Thyroid gland (tissue), 4 donors: Measurements from ENCODE around the gene SYT17. TPM values are rescaled to one million over a fixed set of nuclear protein-coding genes. Genes with fewer than 3 reads are reported as not detected.
A peak's percentile ranks its signal among the peaks of the same experiment; 100 is the strongest.

Experiments
- DNase-seq, 2 donors: peaks; one replicate each; pipeline ENCODE4 v3.0.0-alpha.2; 2019
- H3K27ac ChIP-seq, 3 donors: fragments of 200-600 bp; sonication (generic); 1 replicate in 2 of 3; 2 replicates in 1 of 3; pipeline ENCODE4 v1.5.1; 2016 to 2019; ENCODE audit warnings: mild to moderate bottlenecking in 1 of 3, moderate library complexity in 1 of 3
- H3K27me3 ChIP-seq: fragments of 200-600 bp; sonication (generic); one replicate; pipeline ENCODE4 v1.5.1; 2019
- H3K36me3 ChIP-seq, 2 donors: fragments of 200-600 bp; sonication (generic); one replicate each; pipeline ENCODE4 v1.5.1; 2016 to 2019
- H3K4me1 ChIP-seq, 2 donors: fragments of 200-600 bp; sonication (generic); one replicate each; pipeline ENCODE4 v1.5.1; 2017 to 2019
- H3K4me3 ChIP-seq, 3 donors: fragments of 200-600 bp; sonication (generic); replicated peaks in 1 of 3; 1 replicate in 2 of 3; 2 replicates in 1 of 3; pipeline ENCODE4 v1.5.1; 2016; ENCODE audit warnings: mild to moderate bottlenecking in 1 of 3
- H3K9me3 ChIP-seq: fragments of 200-600 bp; sonication (generic); one replicate; pipeline ENCODE4 v1.5.1; 2017
- POLR2A ChIP-seq, 2 donors: fragments of 450-650 bp; IDR thresholded peaks; one replicate each; pipeline ENCODE4 v1.6.1; 2017; ENCODE audit warnings: antibody characterized with exemption in 2 of 2, mild to moderate bottlenecking in 2 of 2, moderate library complexity in 1 of 2
- WGBS, 2 donors: methylation state at CpG; one replicate each; pipeline ENCODE4 v1.1.5; 2017; 5-methylcytosine and 5-hydroxymethylcytosine counted together
- intact Hi-C: fragments of 100-400 bp; cut with DNase I; formaldehyde crosslinking; loops from one replicate; pipeline ENCODE4 v1.15.1; 2023
- total RNA-seq, 4 donors: library from RNA; depleted of rRNA; stranded (reverse); fragments of >200 nt; gene quantifications; one replicate each; pipeline ENCODE4 v1.2.3, GENCODE V29; 2016
- TF ChIP-seq, protein P1 (sequence below), 6 experiments: fragments of 200-600 bp in 3 of 6; fragments of 450-650 bp in 3 of 6; sonication (generic) in 3 of 6; IDR thresholded peaks; one replicate each; pipeline ENCODE4 v1.5.1; 2016 to 2019; ENCODE audit warnings: antibody characterized with exemption in 6 of 6, mild to moderate bottlenecking in 2 of 6, inconsistent platforms in 1 of 6, moderate library complexity in 1 of 6

SYT17 gene, protein sequence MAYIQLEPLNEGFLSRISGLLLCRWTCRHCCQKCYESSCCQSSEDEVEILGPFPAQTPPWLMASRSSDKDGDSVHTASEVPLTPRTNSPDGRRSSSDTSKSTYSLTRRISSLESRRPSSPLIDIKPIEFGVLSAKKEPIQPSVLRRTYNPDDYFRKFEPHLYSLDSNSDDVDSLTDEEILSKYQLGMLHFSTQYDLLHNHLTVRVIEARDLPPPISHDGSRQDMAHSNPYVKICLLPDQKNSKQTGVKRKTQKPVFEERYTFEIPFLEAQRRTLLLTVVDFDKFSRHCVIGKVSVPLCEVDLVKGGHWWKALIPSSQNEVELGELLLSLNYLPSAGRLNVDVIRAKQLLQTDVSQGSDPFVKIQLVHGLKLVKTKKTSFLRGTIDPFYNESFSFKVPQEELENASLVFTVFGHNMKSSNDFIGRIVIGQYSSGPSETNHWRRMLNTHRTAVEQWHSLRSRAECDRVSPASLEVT
- total RNA-seq: 10 to 100 TPM in 1 of 4 donors, 1 to 10 TPM in 3; 2.8 to 17.2 (median 8.6) TPM

DNA sequence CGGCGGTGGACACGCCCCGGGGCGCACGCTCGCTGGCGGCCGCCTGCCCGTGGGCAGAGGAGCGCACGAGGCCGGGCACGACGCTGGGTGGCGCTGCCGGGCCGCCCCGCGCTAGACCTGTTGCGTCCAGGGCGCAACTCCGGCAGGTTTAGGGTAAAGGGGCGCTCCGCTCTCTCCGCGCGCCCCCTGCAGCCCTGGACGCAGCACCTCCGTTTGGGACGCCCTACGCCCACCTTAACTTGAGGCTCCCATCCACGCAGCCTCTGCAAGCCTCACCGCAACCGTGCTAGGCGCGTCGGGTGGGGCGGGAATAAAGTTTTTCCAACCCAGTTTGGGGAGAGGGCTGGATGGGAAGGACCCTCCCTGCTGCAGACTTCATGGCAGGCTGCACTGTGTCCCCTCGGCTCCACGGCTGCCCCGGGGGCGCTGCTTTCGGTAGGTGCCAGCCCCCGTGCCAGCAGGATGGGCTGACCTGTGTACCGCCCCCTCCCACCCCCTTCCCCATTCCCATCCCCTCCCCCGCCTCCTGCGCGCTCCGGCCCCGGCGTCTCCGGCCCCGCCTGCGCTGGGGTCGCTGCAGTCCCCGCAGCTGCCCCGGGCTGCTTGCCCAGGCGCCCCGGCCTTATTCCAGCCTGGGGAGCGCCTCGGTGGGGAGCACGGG is at the start of gene SYT17:
SYT17 (plus strand) TSS at position 531 of the 661 bp plus-strand sequence. CDS start 407 bp downstream, outside the sequence.
- WGBS, 2 donors: 0 to 1% methylated on average over 16 to 17 of the region's 63 CpGs
- peak; percentile 68 to 74 for DNase-seq
- H3K4me3 ChIP-seq: peak within 1 kb of the TSS in 2 of 3 donors; percentile 54 to 76
- TF ChIP-seq POLR2A (IDR thresholded peaks at IDR 0.05): no peak
- TF ChIP-seq, protein P1, sequence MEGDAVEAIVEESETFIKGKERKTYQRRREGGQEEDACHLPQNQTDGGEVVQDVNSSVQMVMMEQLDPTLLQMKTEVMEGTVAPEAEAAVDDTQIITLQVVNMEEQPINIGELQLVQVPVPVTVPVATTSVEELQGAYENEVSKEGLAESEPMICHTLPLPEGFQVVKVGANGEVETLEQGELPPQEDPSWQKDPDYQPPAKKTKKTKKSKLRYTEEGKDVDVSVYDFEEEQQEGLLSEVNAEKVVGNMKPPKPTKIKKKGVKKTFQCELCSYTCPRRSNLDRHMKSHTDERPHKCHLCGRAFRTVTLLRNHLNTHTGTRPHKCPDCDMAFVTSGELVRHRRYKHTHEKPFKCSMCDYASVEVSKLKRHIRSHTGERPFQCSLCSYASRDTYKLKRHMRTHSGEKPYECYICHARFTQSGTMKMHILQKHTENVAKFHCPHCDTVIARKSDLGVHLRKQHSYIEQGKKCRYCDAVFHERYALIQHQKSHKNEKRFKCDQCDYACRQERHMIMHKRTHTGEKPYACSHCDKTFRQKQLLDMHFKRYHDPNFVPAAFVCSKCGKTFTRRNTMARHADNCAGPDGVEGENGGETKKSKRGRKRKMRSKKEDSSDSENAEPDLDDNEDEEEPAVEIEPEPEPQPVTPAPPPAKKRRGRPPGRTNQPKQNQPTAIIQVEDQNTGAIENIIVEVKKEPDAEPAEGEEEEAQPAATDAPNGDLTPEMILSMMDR (IDR thresholded peaks at IDR 0.05): peak; percentile 26 to 92 (median 58)
- no peaks in the 10 kb centered on the region for H3K9me3 ChIP-seq
- no peaks in the 10 kb centered on the region for H3K36me3 ChIP-seq
- peaks cover 9 to 10% of the 10 kb centered on the region in 2 donors for H3K4me1 ChIP-seq
- intact Hi-C loops: loop anchor here (5.0 to 10.0 kb wide), 2 partner anchors 81 to 337 kb away; no protein-coding TSS in a partner anchor
- no peaks in the 10 kb centered on the region for H3K27me3 ChIP-seq
- peak within 1 kb of the TSS in 2 of 3 donors; percentile 56 to 77 for H3K27ac ChIP-seq

DNA sequence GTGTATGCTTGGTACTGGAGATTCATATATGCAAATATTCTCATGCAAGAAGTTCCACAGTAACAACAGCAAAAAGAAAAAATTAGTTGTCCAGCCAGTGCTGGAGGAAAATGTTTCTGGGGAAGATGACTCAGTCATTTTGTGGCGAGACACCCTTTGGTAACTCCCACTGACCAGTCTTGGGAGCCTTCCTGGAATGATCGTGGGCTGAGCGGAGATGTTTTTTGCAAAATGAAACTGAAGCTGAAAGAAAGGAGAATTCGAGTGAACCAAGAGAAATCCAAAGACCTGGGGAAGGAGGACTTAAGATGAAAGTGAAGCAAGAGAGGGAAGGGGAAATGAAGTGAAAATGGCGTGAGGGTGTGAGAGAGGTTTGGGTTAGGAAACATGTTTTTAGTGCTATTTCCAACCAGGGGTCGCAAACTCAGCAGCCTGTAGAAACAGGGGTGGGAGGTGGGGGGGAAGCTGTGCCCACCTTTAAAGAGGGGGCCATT is 49.1 kb upstream of the SYT17 start:
- DNase-seq: peak in 1 of 2 donors; percentile 40
- Histone ChIP-seq H3K36me3 (peaks cover 0 to 13% of the 10 kb centered on the region in 2 donors), H3K27ac (peak overlapping the region; percentile 7 to 75 (median 49)), H3K4me1 (peaks cover 26 to 57% of the 10 kb centered on the region in 2 donors), H3K27me3 (no peaks in the 10 kb centered on the region), H3K9me3 (no peaks in the 10 kb centered on the region), H3K4me3 (peak overlapping the region in 1 of 3 donors; percentile 9)
- TF ChIP-seq, protein P1 (IDR thresholded peaks at IDR 0.05): no peak
- no peak for TF ChIP-seq POLR2A (IDR thresholded peaks at IDR 0.05)
- intact Hi-C loops: no loop called here
- 38 to 62% methylated on average over 6 of the region's 6 CpGs for WGBS, 2 donors

DNA sequence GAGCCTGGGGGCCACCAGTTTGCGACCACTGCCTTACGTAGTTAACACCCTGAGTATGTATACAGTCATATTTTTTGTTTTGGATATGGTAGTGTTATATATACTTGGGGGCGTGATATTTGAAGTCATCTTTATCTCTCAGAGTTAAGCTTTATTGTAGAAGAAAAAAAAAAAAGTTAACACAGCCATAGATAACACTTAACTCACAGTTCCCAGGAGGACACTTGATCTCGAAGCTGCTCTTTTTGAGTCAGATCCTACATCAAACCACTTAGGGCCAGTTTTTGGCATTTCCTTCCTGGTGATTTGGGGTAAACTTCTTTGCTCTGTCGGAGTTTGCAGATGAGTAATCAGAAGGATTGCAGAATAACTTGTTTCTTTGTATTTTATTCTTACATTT is 48.5 kb upstream of the SYT17 start:
- peaks cover 26 to 55% of the 10 kb centered on the region in 2 donors for H3K4me1 ChIP-seq
- peak overlapping the region in 1 of 3 donors; percentile 9 for H3K4me3 ChIP-seq
- H3K36me3 ChIP-seq: peaks cover 0 to 13% of the 10 kb centered on the region in 2 donors
- no peak for DNase-seq
- H3K27ac ChIP-seq: peak overlapping the region; percentile 7 to 75 (median 49)
- TF ChIP-seq POLR2A (IDR thresholded peaks at IDR 0.05): no peak
- TF ChIP-seq, protein P1 (IDR thresholded peaks at IDR 0.05): no peak
- intact Hi-C loops: no loop called here
- no peaks in the 10 kb centered on the region for H3K27me3 ChIP-seq
- WGBS, 2 donors: 41 to 57% methylated on average over 5 of the region's 5 CpGs
- no peaks in the 10 kb centered on the region for H3K9me3 ChIP-seq

DNA sequence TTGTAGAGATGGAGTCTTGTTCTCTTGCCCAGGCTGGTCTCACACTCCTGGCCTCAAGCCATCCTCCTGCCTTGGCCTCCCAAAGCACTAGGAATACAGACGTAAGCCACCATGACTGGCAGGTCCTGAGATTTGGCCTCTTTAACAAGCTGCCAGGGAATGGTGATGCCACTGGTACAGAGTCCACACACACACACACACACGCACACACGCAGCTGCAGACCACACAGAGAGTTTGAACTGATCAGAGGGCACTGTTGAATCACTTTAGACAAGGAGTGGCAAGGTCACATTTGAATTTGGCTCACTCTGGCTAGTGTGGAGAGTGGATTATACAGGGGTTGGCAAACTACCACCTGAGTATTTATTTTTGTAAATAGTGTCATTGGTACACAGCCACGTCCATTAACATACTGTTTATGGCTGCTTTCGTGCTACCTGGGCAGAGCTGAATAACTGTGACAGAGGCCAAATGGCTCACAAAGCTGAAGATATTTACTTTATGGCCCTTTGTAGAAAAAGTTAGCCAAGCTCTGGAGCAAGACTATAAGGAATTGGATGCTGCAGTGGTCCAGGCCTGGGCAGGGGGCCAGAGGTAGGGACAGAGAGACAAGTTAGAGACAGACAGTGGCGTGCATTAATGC is 44.4 kb upstream of the SYT17 start:
- DNase-seq: no peak
- H3K36me3 ChIP-seq: no peaks in the 10 kb centered on the region
- H3K9me3 ChIP-seq: no peaks in the 10 kb centered on the region
- intact Hi-C loops: no loop called here
- TF ChIP-seq, protein P1 (IDR thresholded peaks at IDR 0.05): no peak
- TF ChIP-seq POLR2A (IDR thresholded peaks at IDR 0.05): no peak
- 92 to 97% methylated on average over 6 of the region's 6 CpGs for WGBS, 2 donors
- H3K4me1 ChIP-seq: peaks cover 7 to 15% of the 10 kb centered on the region in 2 donors
- no peaks in the 10 kb centered on the region for H3K27me3 ChIP-seq
- no peak overlapping the region for H3K4me3 ChIP-seq
- H3K27ac ChIP-seq: no peak overlapping the region
